Stimulated activated CD4-positive, alpha-beta T cell treated with anti-CD3 and anti-CD28 coated beads, TNF-alpha, amount 100 ng/mL, for 24 hours (primary cell): Measurements from ENCODE around the gene POLR2B.
"Not testable (repeated sequence)": the region's sequence is repeated elsewhere in the genome, so short reads cannot be mapped to it uniquely, and the experiment has no call there.

Experiments
- DNase-seq, 3 experiments: peaks; one replicate each; pipeline ENCODE4 v3.0.0-alpha.2; 2020; ENCODE audit warnings: low read depth in 3 of 3

POLR2B gene

DNA sequence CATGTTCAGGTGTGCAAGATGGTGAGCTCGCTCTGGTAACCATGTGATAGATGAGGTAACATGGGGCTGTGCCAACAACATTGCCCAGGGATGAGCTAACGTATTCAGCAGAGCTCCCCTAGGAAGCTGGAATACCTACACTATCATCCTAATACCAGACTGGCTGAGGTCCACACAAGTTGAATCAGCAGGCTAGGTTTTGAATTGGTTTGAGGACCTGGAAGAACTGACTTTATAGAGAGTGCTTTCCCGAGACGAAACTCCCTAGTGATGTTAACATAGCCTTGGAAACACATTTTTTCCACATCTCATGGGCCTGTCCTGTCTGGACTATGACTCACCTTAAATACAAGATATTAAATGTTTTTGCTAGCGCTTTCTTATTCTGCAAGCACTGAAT lies 74.8 kb downstream of the POLR2B start:
- no peak for DNase-seq

DNA sequence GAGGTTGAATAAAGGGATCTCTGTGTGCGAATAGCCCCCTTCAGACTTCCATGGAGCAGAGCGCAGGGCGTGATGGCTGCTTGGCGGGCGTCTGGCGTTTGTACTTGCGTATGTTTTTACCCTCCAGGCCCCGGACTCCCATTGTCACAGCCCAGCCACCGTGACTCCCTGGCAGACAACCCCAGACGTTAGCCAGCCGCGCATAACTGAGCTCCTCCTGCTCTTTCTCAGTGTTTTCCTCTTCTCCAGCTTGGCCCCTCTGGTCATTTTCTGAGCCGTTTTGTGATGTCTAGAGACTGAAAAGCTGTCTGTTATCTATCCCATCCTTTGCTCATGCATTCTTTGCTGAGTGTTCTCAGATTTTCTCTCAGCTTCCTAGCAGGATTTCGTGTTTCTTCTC lies 77.2 kb downstream of the POLR2B start:
- no peak for DNase-seq

GRCh38 chr4:57059890-57060716 lies 81.4 kb downstream of the POLR2B start:
- DNase-seq, result no peak

- not testable (repeated sequence) for DNase-seq
These were observed 82.0 kb downstream of the POLR2B start for GRCh38 chr4:57060717-57061067.

- no peak for DNase-seq
These were observed 82.7 kb downstream of the POLR2B start for GRCh38 chr4:57061395-57061794.

DNA sequence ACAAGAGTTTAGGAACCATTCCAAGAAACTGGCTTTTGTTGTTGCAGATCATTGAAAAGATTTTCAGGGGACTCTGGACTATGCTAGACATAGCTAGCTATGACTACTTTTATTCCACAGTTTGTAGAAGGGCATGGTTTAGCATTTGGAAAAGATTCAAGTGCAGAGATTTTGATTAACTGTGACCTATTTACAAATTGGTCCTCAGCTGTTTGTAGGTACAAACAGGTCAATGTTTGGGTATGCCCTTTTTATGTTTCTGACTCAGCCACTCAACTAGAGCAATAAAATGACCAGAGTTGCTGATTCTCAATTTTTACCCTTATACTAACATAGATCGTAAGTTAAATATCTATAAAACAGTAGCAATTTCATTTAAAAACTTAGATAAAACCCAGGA lies 84.8 kb downstream of the POLR2B start:
- no peak for DNase-seq

DNA sequence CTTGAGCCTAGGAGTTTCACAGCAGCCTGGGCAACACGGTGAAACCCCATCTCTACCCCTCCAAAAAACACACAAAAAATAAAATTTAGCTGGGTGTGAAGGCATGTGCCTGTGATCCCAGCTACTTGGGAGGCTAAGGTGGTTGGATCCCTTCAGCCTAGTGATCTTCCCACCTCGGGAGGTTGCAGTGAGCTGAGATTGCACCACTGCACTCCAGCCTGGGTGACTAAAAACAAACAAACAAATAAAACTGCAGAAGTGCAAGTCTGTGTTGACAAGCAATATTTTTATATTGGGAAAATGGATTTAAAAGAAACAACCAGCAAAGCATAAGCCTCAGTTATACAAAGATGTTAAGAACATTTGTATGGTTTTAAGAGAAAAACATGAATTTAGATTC lies 85.4 kb downstream of the POLR2B start:
- DNase-seq, result no peak

DNA sequence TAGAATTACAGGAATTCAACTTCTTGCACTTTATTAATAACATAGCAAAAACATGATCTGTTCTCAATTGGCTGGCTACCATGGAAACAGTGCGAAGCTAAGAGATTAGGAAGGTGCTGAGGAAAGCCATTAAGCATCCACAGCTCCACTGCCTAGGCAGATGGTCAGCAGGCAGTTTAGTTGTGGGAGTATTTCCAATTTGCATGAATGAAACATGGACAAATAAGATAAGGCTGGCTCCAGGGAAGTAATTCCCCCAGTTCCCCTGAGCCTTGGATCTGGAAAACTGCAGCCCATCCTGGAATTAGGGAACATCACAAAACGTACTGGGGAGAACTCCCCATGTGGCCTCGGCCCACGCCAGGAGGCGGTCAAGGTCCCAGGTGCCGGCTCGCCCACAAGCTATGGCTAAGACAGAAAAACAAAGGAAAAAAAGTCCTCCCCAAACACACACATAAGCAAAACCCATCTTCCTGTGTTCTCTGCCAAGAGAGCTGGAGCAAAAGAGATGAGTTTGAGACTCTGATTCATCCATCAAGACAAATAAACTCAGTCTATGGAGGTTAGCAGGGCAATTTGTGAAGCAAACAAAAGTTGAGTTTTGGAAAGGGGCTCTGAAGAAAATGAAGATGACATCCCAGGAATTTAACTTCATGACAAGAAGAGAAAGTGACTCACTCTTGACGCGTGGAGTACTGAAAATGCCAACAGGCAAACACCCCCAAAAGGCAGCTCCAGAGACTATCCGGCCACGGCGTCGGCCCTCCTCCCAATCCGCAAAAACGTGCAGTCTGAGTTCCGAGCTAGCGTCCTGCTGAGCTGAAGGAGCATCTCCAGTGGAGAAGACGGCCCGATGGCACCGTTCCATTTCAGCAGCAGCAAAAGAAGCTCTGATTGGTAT lies 86.4 kb downstream of the POLR2B start:
- no peak for DNase-seq

- DNase-seq, result no peak
These were observed 87.2 kb downstream of the POLR2B start for GRCh38 chr4:57065730-57066482.

DNA sequence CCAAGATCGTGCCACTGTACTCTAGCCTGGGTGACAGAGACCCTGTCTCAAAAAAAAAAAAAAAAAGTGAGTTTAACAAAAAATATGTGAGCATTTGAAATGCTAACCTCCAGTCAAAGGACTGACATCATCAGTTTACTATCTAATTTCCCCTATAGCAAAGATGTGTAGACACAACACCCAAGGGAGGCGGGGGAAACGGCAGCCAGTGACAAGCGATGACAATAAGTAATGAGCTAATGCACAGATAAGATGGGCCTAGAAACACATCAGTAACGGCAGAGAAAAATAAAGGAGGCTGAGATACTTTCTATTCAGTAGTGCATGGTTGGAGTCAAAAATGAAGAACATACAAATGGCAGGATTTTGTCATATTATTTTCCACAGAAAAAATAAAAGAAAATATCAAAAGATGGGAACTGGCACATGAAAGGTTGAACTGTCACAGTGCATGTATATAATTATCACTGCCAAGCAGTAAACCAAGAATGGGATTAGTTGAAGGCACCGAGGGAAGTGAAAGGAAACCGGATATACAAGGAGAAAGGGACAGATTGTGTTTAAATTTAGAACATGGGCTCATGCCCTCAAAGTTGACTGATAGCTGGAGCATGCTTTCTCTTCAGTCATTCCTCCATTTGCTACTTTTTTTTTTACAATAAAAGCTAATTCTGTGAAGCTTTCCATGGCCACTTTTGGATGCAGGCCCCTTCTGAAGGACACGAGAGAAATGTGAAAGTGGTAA lies 89.7 kb downstream of the POLR2B start:
- DNase-seq, result no peak

DNA sequence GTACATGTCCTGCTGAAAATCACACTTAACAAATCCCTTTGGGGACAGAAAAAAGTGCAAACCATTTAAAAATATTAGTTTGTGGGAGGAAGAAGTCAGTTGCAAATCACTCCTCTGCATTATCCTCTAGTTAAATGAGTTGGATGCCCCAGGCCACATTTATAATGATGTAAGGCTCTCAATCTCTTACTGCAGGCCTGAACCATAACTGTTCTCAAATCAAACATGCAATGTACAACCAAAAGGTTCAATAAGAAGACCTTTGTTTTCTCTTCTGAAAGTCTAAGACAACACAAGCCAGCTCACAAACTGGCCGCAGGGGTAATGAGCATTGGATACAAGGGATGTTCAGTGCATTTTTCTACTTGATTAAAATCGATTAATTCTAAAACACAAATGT lies 91.8 kb downstream of the POLR2B start:
- DNase-seq, result no peak

GRCh38 chr4:57071326-57071725 lies 92.6 kb downstream of the POLR2B start:
- no peak for DNase-seq

DNA sequence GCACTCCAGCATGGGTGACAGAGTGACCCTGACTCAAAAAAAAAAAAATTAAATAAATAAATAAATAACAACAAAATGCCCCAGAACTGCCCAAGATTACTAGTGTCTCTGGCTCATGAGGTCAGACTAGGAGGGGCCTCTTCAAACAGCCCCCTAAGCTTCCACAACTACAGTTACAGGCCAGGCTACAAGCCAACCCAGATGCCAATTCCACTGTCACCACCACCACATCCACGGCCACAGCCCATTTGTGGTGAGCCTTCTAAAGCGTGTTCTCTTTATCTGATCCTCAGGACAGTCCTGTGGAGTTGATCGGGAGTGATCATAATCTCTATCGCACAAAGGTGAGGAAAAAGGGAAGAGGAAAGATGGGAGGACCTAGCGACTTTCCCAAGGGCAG lies 94.9 kb downstream of the POLR2B start:
- no peak for DNase-seq

GRCh38 chr4:57074744-57075143 lies 96.0 kb downstream of the POLR2B start:
- no peak for DNase-seq

GRCh38 chr4:57075367-57075766 lies 96.7 kb downstream of the POLR2B start:
- DNase-seq, result no peak

DNA sequence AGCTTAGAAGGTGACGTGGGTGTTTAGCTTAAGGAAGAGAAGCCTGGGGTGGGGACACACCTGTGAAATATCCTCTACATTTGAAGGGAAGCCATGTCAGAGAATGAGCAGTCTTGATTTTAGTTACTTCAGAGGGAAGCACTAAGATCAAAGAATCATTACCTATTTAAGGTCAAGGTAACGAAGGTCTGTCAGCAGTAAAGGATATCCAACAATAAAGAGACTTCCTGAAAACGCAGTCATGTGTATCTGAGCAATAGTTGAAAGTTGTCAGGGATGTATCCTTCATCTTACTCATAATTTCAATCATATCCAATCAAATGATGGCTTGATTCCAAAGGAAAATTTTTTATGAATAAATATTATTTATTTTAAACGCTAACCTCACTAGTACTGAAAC lies 98.0 kb downstream of the POLR2B start:
- no peak for DNase-seq

DNA sequence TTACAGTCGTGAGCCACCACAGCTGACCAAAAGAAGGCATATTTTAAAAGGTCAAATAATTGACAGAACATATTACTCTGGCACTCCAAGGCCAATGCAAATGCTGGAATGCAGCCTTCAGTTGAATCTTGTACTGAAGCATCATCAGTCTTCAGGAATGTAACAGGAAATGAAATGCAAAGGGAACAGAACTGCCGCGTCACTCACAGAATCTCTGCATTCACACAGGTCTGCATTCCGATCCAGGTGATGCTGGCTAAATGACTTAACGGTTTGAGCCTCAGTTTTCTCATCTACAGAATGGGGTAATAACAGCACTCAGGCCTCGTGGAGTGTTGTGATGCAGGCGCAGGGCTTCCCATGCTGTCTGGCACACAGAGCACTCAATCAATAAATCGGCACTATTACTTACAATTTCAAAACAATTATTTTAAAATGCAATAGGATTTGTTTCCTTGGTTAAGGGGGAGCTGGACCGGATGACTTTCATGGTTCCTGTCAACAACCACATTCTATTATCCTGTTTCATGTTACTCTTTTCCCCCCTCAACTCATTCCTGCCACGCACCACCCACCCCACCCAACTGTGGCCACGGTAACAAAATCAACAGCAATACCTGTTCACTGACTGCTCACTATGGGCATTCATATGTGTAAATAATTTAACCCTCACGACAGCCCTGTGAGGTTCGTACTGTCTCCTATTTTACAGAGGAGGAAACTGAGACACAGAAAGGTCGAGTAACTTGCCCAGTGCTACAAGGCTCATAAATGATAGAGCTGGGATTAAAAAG lies 99.1 kb downstream of the POLR2B start:
- no peak for DNase-seq

GRCh38 chr4:57078685-57079521 lies 100.2 kb downstream of the POLR2B start:
- no peak for DNase-seq
